ENCODE data around the gene DMP1.

- no peak for TF ChIP-seq CTCF (CRISPR knock-in tag; IDR thresholded peaks at IDR 0.05)
- TF ChIP-seq EZH2 (conservative IDR thresholded peaks at IDR 0.05; ENCODE audit: low read depth, low read length): no peak
- TF ChIP-seq, protein P1, sequence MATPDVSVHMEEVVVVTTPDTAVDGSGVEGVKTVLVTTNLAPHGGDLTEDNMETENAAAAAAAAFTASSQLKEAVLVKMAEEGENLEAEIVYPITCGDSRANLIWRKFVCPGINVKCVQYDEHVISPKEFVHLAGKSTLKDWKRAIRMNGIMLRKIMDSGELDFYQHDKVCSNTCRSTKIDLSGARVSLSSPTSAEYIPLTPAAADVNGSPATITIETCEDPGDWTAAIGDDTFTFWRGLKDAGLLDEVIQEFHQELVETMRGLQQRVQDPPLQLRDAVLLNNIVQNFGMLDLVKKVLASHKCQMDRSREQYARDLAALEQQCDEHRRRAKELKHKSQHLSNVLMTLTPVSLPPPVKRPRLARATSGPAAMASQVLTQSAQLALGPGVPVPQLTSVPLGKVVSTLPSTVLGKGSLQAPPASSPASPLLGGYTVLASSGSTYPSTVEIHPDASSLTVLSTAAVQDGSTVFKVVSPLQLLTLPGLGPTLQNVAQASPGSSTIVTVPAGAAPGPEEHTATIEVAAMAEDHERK (CRISPR knock-in tag; IDR thresholded peaks at IDR 0.05; ENCODE audit: low read depth): no peak
- no peak for TF ChIP-seq TOE1 (CRISPR knock-in tag; IDR thresholded peaks at IDR 0.05)
- no peak for TF ChIP-seq HNRNPLL (IDR thresholded peaks at IDR 0.05; ENCODE audit: low read depth, low read length, poor library complexity, severe bottlenecking)
- no peak for TF ChIP-seq SMAD3 (CRISPR knock-in tag; IDR thresholded peaks at IDR 0.05)
- no peak for TF ChIP-seq RFX5 (IDR thresholded peaks at IDR 0.05; ENCODE audit: low read depth, low read length)
- no peak for TF ChIP-seq SIN3A (IDR thresholded peaks at IDR 0.05; ENCODE audit: borderline replicate concordance, low read depth, low read length)
- TF ChIP-seq ARID3A (IDR thresholded peaks at IDR 0.05; ENCODE audit: low read depth, low read length): no peak
- TF ChIP-seq MTA1 (CRISPR knock-in tag; IDR thresholded peaks at IDR 0.05; ENCODE audit: borderline replicate concordance): no peak
- no peak for TF ChIP-seq ATF3 (CRISPR knock-in tag; IDR thresholded peaks at IDR 0.05)
- no peak for TF ChIP-seq MZF1 (CRISPR knock-in tag; IDR thresholded peaks at IDR 0.05; ENCODE audit: borderline replicate concordance)
- TF ChIP-seq MAX (IDR thresholded peaks at IDR 0.05): no peak
Observed at GRCh38 chr4:87688316-87688715, 38.2 kb downstream of the DMP1 start.
